GM12873 (cell line): Measurements from ENCODE around the gene EFEMP2.

Source experiments
- CTCF ChIP-seq: IDR thresholded peaks from 2 replicates; pipeline ENCODE4 v1.5.1; 2012; ENCODE audit warnings: low read depth, mild to moderate bottlenecking, moderate library complexity, low read length, control low read depth; ENCODE audit not compliant: insufficient read depth; ENCODE audit errors: missing control alignments

EFEMP2 gene

GRCh38 chr11:65870706-65871681 is 1.6 kb downstream of the EFEMP2 start:
- TF ChIP-seq CTCF = no peak

- TF ChIP-seq CTCF = no peak
Observed at GRCh38 chr11:65870307-65870658, 2.3 kb downstream of the EFEMP2 start.

GRCh38 chr11:65869643-65870306 is 2.8 kb downstream of the EFEMP2 start:
- TF ChIP-seq CTCF = no peak

GRCh38 chr11:65868907-65869306 is 3.7 kb downstream of the EFEMP2 start:
- no peak for TF ChIP-seq CTCF

- no peak for TF ChIP-seq CTCF
Observed at GRCh38 chr11:65868076-65868667, 4.4 kb downstream of the EFEMP2 start.

- TF ChIP-seq CTCF = no peak
Observed at GRCh38 chr11:65867284-65868071, 5.1 kb downstream of the EFEMP2 start.
